ENCODE measurements around the gene PSMC6.

PSMC6 gene

GRCh38 chr14:52692248-52692962 lies 14.6 kb upstream of the PSMC6 start:
- Histone ChIP-seq H4K20me1 (ENCODE audit: control insufficient read depth, insufficient read depth, low read depth, low read length) (0 out of 2 replicates have a peak, but pooled peaks cover 2% of the 10 kb centered on the region), H3F3A (ENCODE audit: control insufficient read depth, insufficient read depth) (no peaks in the 10 kb centered on the region; the same call in 1 of the 2 replicates), H3K4me2 (ENCODE audit: low read length) (peak overlapping the region; percentile 14; the same call in 1 of the 2 replicates), H3K27ac (ENCODE audit: low read depth, low read length) (no peak overlapping the region), H3K27me3 (ENCODE audit: control insufficient read depth, low read length) (no peaks in the 10 kb centered on the region), H3K4me3 (ENCODE audit: low read length) (no peak overlapping the region), H3K79me2 (ENCODE audit: control insufficient read depth, low read length) (peaks cover 80% of the 10 kb centered on the region), H3K9me2 (replicated peaks; ENCODE audit: control insufficient read depth, low read length) (no peaks in the 10 kb centered on the region), H3K9me3 (ENCODE audit: control insufficient read depth, insufficient read depth, low read length) (no peaks in the 10 kb centered on the region), H3K4me1 (ENCODE audit: control insufficient read depth, low read length) (peaks cover 25% of the 10 kb centered on the region), H3K36me3 (ENCODE audit: control insufficient read depth, low read length) (peaks cover 16% of the 10 kb centered on the region; the same call in 1 of the 2 replicates)
- TF ChIP-seq EZH2phosphoT487 (IDR thresholded peaks at IDR 0.05; ENCODE audit: borderline replicate concordance, low read length) (no peak), CTCF (IDR thresholded peaks at IDR 0.05; ENCODE audit: low read depth, low read length, poor library complexity, severe bottlenecking) (no peak)

GRCh38 chr14:52693036-52693435 lies 14.0 kb upstream of the PSMC6 start:
- Histone ChIP-seq H4K20me1 (ENCODE audit: control insufficient read depth, insufficient read depth, low read depth, low read length) (no peaks in the 10 kb centered on the region), H3K9me3 (ENCODE audit: control insufficient read depth, insufficient read depth, low read length) (no peaks in the 10 kb centered on the region), H3K4me2 (ENCODE audit: low read length) (0 out of 2 replicates have a peak overlapping the region, but pooled peaks have one; percentile 4)

GRCh38 chr14:52693532-52693931 lies 13.5 kb upstream of the PSMC6 start:
- TF ChIP-seq EZH2phosphoT487 (IDR thresholded peaks at IDR 0.05; ENCODE audit: borderline replicate concordance, low read length): no peak
- TF ChIP-seq CTCF (IDR thresholded peaks at IDR 0.05; ENCODE audit: low read depth, low read length, poor library complexity, severe bottlenecking): no peak
- Histone ChIP-seq H4K20me1 (ENCODE audit: control insufficient read depth, insufficient read depth, low read depth, low read length) (no peaks in the 10 kb centered on the region), H3K4me2 (ENCODE audit: low read length) (peak overlapping the region; percentile 88)

More at GRCh38 chr14:52693036-52693435, 14.0 kb upstream of the PSMC6 start:
- Histone ChIP-seq H3F3A (ENCODE audit: control insufficient read depth, insufficient read depth) (peaks cover 2% of the 10 kb centered on the region; the same call in 1 of the 2 replicates), H3K79me2 (ENCODE audit: control insufficient read depth, low read length) (peaks cover 73% of the 10 kb centered on the region), H3K4me1 (ENCODE audit: control insufficient read depth, low read length) (peaks cover 25% of the 10 kb centered on the region), H3K9me2 (replicated peaks; ENCODE audit: control insufficient read depth, low read length) (no peaks in the 10 kb centered on the region), H3K4me3 (ENCODE audit: low read length) (no peak overlapping the region), H3K36me3 (ENCODE audit: control insufficient read depth, low read length) (peaks cover 16% of the 10 kb centered on the region; the same call in 1 of the 2 replicates), H3K27ac (ENCODE audit: low read depth, low read length) (no peak overlapping the region), H3K27me3 (ENCODE audit: control insufficient read depth, low read length) (no peaks in the 10 kb centered on the region)
- TF ChIP-seq CTCF (IDR thresholded peaks at IDR 0.05; ENCODE audit: low read depth, low read length, poor library complexity, severe bottlenecking) (no peak), EZH2phosphoT487 (IDR thresholded peaks at IDR 0.05; ENCODE audit: borderline replicate concordance, low read length) (no peak)

More at GRCh38 chr14:52693532-52693931, 13.5 kb upstream of the PSMC6 start:
- Histone ChIP-seq H3K27ac (ENCODE audit: low read depth, low read length) (no peak overlapping the region), H3F3A (ENCODE audit: control insufficient read depth, insufficient read depth) (peaks cover 3% of the 10 kb centered on the region; the same call in 1 of the 2 replicates), H3K4me3 (ENCODE audit: low read length) (no peak overlapping the region), H3K4me1 (ENCODE audit: control insufficient read depth, low read length) (peaks cover 25% of the 10 kb centered on the region), H3K79me2 (ENCODE audit: control insufficient read depth, low read length) (peaks cover 68% of the 10 kb centered on the region), H3K9me2 (replicated peaks; ENCODE audit: control insufficient read depth, low read length) (no peaks in the 10 kb centered on the region), H3K36me3 (ENCODE audit: control insufficient read depth, low read length) (peaks cover 16% of the 10 kb centered on the region; the same call in 1 of the 2 replicates), H3K27me3 (ENCODE audit: control insufficient read depth, low read length) (no peaks in the 10 kb centered on the region), H3K9me3 (ENCODE audit: control insufficient read depth, insufficient read depth, low read length) (no peaks in the 10 kb centered on the region)
